SK-N-SH (cell line): Measurements from ENCODE around the gene AFF1. TPM values are rescaled to one million over a fixed set of nuclear protein-coding genes. Genes with fewer than 3 reads are reported as not detected.
A peak's percentile ranks its signal among the peaks of the same experiment; 100 is the strongest.

Experiments
- CTCF ChIA-PET: fragments of 300-600, 350-600 bp; formaldehyde crosslinking; extraction: SDS; loops from one replicate; lab custom pipeline; 2021; lab: Yijun Ruan, JAX
- POLR2A ChIA-PET: fragments of 350-600 bp; sonication (Branson Sonifier 250); formaldehyde crosslinking; extraction: SDS; loops from one replicate; lab custom pipeline; 2020; ENCODE audit warnings: antibody characterized with exemption, inconsistent platforms; lab: Yijun Ruan, JAX
- DNase-seq: peaks from one replicate; pipeline ENCODE4 v3.0.0; 2012
- H2AFZ ChIP-seq: fragments of 200-600 bp; sonication (generic); 2 replicates; pipeline ENCODE4 v1.8.1; 2016; ENCODE audit warnings: antibody characterized with exemption, mild to moderate bottlenecking, low read depth
- H3F3A ChIP-seq: fragments of 200-600 bp; sonication (generic); replicated peaks from 2 replicates; pipeline ENCODE3; 2016; ENCODE audit warnings: antibody characterized with exemption, mild to moderate bottlenecking; ENCODE audit not compliant: insufficient read depth
- H3K27ac ChIP-seq, 2 experiments: fragments of 200-500 bp in 1 of 2; fragments of 200-600 bp in 1 of 2; sonication (Bioruptor generic) in 1 of 2; sonication (generic), shearing (Covaris generic) in 1 of 2; 2 replicates each; pipeline versions ENCODE4 v1.5.1 to v1.6.1; 2014 to 2016; ENCODE audit warnings: low read depth in 2 of 2, inconsistent platforms in 1 of 2, low read length in 1 of 2, mild to moderate bottlenecking in 1 of 2, mixed read lengths in 1 of 2
- H3K27me3 ChIP-seq: fragments of 200-600 bp; sonication (generic), shearing (Covaris generic); 2 replicates; pipeline ENCODE4 v1.6.1; 2016; ENCODE audit warnings: mixed run types; ENCODE audit not compliant: insufficient read depth
- H3K36me3 ChIP-seq, 2 experiments: fragments of 200-500 bp in 1 of 2; fragments of 200-600 bp in 1 of 2; sonication (Bioruptor generic) in 1 of 2; sonication (generic) in 1 of 2; replicated peaks in 1 of 2; 2 replicates each; pipeline versions ENCODE3 to v1.5.1; 2014 to 2016; ENCODE audit warnings: low read length in 1 of 2, mild to moderate bottlenecking in 1 of 2; ENCODE audit not compliant: insufficient read depth in 2 of 2, control insufficient read depth in 1 of 2
- H3K4me1 ChIP-seq, 2 experiments: fragments of 200-500 bp in 1 of 2; fragments of 200-600 bp in 1 of 2; sonication (Bioruptor generic) in 1 of 2; sonication (generic), shearing (Covaris generic) in 1 of 2; 2 replicates each; pipeline versions ENCODE4 v1.5.1 to v1.6.1; 2014 to 2016; ENCODE audit warnings: low read depth in 1 of 2, low read length in 1 of 2, mixed run types in 1 of 2; ENCODE audit not compliant: insufficient read depth in 2 of 2, control insufficient read depth in 1 of 2
- H3K4me2 ChIP-seq: fragments of 200-600 bp; sonication (generic), shearing (Covaris generic); 2 replicates; pipeline ENCODE4 v1.6.1; 2017; ENCODE audit warnings: mixed run types
- H3K4me3 ChIP-seq, 2 experiments: fragments of 200-500 bp in 1 of 2; fragments of 200-600 bp in 1 of 2; sonication (Bioruptor generic) in 1 of 2; sonication (generic), shearing (Covaris generic) in 1 of 2; 2 replicates each; pipeline versions ENCODE4 v1.5.1 to v1.8.1; 2014 to 2016; ENCODE audit warnings: low read depth in 2 of 2, inconsistent platforms in 1 of 2, low read length in 1 of 2, mild to moderate bottlenecking in 1 of 2, mixed read lengths in 1 of 2, moderate library complexity in 1 of 2
- H3K79me2 ChIP-seq: fragments of 200-600 bp; sonication (generic); 2 replicates; pipeline ENCODE4 v1.8.1; 2017; ENCODE audit warnings: mild to moderate bottlenecking; ENCODE audit not compliant: insufficient read depth
- H3K9ac ChIP-seq: fragments of 200-600 bp; sonication (generic); 2 replicates; pipeline ENCODE4 v1.6.1; 2017; ENCODE audit warnings: mixed run types
- H3K9me2 ChIP-seq: fragments of 200-600 bp; sonication (generic); 2 replicates; pipeline ENCODE4 v1.6.1; 2017; ENCODE audit warnings: mixed run types
- H3K9me3 ChIP-seq: fragments of 200-600 bp; sonication (generic); 2 replicates; pipeline ENCODE4 v1.6.1; 2017; ENCODE audit warnings: mixed run types, mild to moderate bottlenecking, moderate library complexity
- H4K20me1 ChIP-seq: fragments of 200-600 bp; sonication (generic); 2 replicates; pipeline ENCODE4 v1.6.1; 2017; ENCODE audit warnings: mild to moderate bottlenecking, mixed run types; ENCODE audit not compliant: insufficient read depth
- CHD2 ChIP-seq: fragments of 150-350 bp; IDR thresholded peaks from 2 replicates; pipeline ENCODE4 v1.6.1; 2018; ENCODE audit warnings: low read length; ENCODE audit not compliant: partially characterized antibody
- ELF1 ChIP-seq: IDR thresholded peaks from 2 replicates; pipeline ENCODE4 v1.4.0; 2012
- EP300 ChIP-seq, 2 experiments: IDR thresholded peaks; 2 replicates each; pipeline versions ENCODE4 v1.4.0 to v1.6.1; 2012; ENCODE audit warnings: borderline replicate concordance in 1 of 2, low read depth in 1 of 2, low read length in 1 of 2
- EZH2phosphoT487 ChIP-seq: fragments of 200-600 bp; sonication (generic); IDR thresholded peaks from 2 replicates; pipeline ENCODE4 v1.6.1; 2017; ENCODE audit warnings: low read depth, mixed run types, mild to moderate bottlenecking, antibody characterized with exemption, moderate library complexity, borderline replicate concordance
- FOXJ3 ChIP-seq: sonication (generic); formaldehyde crosslinking; IDR thresholded peaks from 2 replicates; pipeline ENCODE4 v1.5.1; 2020; ENCODE audit warnings: mild to moderate bottlenecking, missing genetic modification reagents
- FOXM1 ChIP-seq: IDR thresholded peaks from 2 replicates; pipeline ENCODE4 v1.4.0; 2012; ENCODE audit warnings: low read depth, mild to moderate bottlenecking
- GABPA ChIP-seq: IDR thresholded peaks from 2 replicates; pipeline ENCODE4 v1.4.0; 2012; ENCODE audit warnings: low read depth, mild to moderate bottlenecking
- MXI1 ChIP-seq: IDR thresholded peaks from 2 replicates; pipeline ENCODE4 v1.6.1; 2012; ENCODE audit warnings: mild to moderate bottlenecking, low read depth, low read length, improper control_type of control experiment
- NFIC ChIP-seq: IDR thresholded peaks from 2 replicates; pipeline ENCODE4 v1.4.0; 2012; ENCODE audit warnings: borderline replicate concordance
- POLR2AphosphoS5 ChIP-seq: IDR thresholded peaks from 2 replicates; pipeline ENCODE4 v1.6.1; 2012; ENCODE audit warnings: low read depth, low read length
- RAD21 ChIP-seq: IDR thresholded peaks from 2 replicates; pipeline ENCODE4 v1.6.1; 2012; ENCODE audit warnings: mild to moderate bottlenecking, low read length
- RFX5 ChIP-seq: IDR thresholded peaks from 2 replicates; pipeline ENCODE4 v1.6.1; 2012; ENCODE audit warnings: mild to moderate bottlenecking, improper control_type of control experiment, low read length
- RXRA ChIP-seq: IDR thresholded peaks from 2 replicates; pipeline ENCODE4 v1.4.0; 2012; ENCODE audit warnings: low read depth, mild to moderate bottlenecking, borderline replicate concordance
- SIN3A ChIP-seq: IDR thresholded peaks from 2 replicates; pipeline ENCODE4 v1.6.1; 2012; ENCODE audit warnings: low read depth, mild to moderate bottlenecking, low read length, moderate library complexity, borderline replicate concordance
- TCF12 ChIP-seq: IDR thresholded peaks from 2 replicates; pipeline ENCODE4 v1.4.0; 2012
- WGBS: methylation state at CpG from one replicate; pipeline ENCODE4 v1.1.6; 2017; ENCODE audit warnings: low lambda C conversion rate; 5-methylcytosine and 5-hydroxymethylcytosine counted together
- polyA plus RNA-seq, 3 experiments: library from polyadenylated mRNA; depleted of rRNA; stranded (reverse); fragments of >200 nt; gene quantifications; 2 replicates each; pipeline ENCODE4 v1.2.3, GENCODE V29; 2012
- TF ChIP-seq, protein P1 (sequence below): fragments of 150-350 bp; IDR thresholded peaks from 2 replicates; pipeline ENCODE4 v1.6.1; 2016; ENCODE audit warnings: mild to moderate bottlenecking, low read depth, low read length
- TF ChIP-seq, protein P2 (sequence below): fragments of 200-600 bp; sonication (generic); IDR thresholded peaks from 2 replicates; pipeline ENCODE4 v1.6.1; 2017; ENCODE audit warnings: antibody characterized with exemption, mild to moderate bottlenecking, moderate library complexity
- TF ChIP-seq, protein P3 (sequence below): IDR thresholded peaks from 2 replicates; pipeline ENCODE4 v1.4.0; 2012; ENCODE audit warnings: low read depth, borderline replicate concordance
- TF ChIP-seq, protein P4 (sequence below): IDR thresholded peaks from 2 replicates; pipeline ENCODE4 v1.6.1; 2012; ENCODE audit warnings: mild to moderate bottlenecking, low read depth, low read length, moderate library complexity
- TF ChIP-seq, protein P5 (sequence below): IDR thresholded peaks from 2 replicates; pipeline ENCODE4 v1.4.0; 2012; ENCODE audit warnings: low read depth

Gene AFF1
- polyA plus RNA-seq, 1 of the 3 experiments (the other 2 are of a cell fraction): 2.7 TPM

DNA sequence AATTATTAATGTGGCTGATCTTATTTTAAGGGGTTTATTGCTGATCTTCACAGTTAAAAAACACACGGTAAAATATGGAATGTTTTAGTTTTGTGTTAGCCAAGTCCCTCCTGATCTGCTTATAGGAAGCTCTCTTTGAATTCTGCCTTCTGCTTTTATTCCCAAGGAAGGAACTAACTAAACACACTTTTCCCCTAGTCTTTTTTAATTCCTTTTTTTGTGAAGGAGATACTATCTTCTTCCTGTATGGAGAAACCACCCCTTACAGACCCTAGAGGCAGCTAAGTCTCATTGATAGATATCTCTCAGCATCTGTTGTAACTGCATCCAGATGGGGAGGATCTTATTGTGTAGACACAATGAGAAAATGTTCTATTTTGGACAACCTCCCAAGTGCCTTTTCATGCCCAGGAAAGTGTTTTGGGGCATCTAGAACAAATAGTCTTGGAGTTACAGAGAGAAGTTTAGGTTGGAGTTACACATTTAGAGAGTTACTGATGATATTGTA is 64.4 kb downstream of the AFF1 start:
- H3K4me2 ChIP-seq: no peak overlapping the region
- peak; percentile 41 for DNase-seq
- no peaks in the 10 kb centered on the region for H3K36me3 ChIP-seq
- H3K9me3 ChIP-seq: no peaks in the 10 kb centered on the region
- TF ChIP-seq FOXM1 (no peak), RFX5 (no peak), MXI1 (no peak), ELF1 (no peak), POLR2AphosphoS5 (no peak), SIN3A (no peak), RAD21 (no peak), FOXJ3 (CRISPR knock-in tag) (no peak), RXRA (no peak), EP300 (IDR thresholded peaks at IDR 0.05; ENCODE audit: borderline replicate concordance in 1 of 2, low read depth in 1 of 2, low read length in 1 of 2) (no peak), EZH2phosphoT487 (no peak), TCF12 (no peak), CHD2 (no peak), GABPA (no peak), NFIC (no peak)
- TF ChIP-seq, protein P1, sequence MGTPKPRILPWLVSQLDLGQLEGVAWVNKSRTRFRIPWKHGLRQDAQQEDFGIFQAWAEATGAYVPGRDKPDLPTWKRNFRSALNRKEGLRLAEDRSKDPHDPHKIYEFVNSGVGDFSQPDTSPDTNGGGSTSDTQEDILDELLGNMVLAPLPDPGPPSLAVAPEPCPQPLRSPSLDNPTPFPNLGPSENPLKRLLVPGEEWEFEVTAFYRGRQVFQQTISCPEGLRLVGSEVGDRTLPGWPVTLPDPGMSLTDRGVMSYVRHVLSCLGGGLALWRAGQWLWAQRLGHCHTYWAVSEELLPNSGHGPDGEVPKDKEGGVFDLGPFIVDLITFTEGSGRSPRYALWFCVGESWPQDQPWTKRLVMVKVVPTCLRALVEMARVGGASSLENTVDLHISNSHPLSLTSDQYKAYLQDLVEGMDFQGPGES: no peak
- TF ChIP-seq, protein P2, sequence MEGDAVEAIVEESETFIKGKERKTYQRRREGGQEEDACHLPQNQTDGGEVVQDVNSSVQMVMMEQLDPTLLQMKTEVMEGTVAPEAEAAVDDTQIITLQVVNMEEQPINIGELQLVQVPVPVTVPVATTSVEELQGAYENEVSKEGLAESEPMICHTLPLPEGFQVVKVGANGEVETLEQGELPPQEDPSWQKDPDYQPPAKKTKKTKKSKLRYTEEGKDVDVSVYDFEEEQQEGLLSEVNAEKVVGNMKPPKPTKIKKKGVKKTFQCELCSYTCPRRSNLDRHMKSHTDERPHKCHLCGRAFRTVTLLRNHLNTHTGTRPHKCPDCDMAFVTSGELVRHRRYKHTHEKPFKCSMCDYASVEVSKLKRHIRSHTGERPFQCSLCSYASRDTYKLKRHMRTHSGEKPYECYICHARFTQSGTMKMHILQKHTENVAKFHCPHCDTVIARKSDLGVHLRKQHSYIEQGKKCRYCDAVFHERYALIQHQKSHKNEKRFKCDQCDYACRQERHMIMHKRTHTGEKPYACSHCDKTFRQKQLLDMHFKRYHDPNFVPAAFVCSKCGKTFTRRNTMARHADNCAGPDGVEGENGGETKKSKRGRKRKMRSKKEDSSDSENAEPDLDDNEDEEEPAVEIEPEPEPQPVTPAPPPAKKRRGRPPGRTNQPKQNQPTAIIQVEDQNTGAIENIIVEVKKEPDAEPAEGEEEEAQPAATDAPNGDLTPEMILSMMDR: no peak
- TF ChIP-seq, protein P3, sequence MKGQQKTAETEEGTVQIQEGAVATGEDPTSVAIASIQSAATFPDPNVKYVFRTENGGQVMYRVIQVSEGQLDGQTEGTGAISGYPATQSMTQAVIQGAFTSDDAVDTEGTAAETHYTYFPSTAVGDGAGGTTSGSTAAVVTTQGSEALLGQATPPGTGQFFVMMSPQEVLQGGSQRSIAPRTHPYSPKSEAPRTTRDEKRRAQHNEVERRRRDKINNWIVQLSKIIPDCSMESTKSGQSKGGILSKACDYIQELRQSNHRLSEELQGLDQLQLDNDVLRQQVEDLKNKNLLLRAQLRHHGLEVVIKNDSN: no peak
- TF ChIP-seq, protein P4, sequence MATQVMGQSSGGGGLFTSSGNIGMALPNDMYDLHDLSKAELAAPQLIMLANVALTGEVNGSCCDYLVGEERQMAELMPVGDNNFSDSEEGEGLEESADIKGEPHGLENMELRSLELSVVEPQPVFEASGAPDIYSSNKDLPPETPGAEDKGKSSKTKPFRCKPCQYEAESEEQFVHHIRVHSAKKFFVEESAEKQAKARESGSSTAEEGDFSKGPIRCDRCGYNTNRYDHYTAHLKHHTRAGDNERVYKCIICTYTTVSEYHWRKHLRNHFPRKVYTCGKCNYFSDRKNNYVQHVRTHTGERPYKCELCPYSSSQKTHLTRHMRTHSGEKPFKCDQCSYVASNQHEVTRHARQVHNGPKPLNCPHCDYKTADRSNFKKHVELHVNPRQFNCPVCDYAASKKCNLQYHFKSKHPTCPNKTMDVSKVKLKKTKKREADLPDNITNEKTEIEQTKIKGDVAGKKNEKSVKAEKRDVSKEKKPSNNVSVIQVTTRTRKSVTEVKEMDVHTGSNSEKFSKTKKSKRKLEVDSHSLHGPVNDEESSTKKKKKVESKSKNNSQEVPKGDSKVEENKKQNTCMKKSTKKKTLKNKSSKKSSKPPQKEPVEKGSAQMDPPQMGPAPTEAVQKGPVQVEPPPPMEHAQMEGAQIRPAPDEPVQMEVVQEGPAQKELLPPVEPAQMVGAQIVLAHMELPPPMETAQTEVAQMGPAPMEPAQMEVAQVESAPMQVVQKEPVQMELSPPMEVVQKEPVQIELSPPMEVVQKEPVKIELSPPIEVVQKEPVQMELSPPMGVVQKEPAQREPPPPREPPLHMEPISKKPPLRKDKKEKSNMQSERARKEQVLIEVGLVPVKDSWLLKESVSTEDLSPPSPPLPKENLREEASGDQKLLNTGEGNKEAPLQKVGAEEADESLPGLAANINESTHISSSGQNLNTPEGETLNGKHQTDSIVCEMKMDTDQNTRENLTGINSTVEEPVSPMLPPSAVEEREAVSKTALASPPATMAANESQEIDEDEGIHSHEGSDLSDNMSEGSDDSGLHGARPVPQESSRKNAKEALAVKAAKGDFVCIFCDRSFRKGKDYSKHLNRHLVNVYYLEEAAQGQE: no peak
- TF ChIP-seq, protein P5, sequence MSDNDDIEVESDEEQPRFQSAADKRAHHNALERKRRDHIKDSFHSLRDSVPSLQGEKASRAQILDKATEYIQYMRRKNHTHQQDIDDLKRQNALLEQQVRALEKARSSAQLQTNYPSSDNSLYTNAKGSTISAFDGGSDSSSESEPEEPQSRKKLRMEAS: no peak
- H3K27ac ChIP-seq: peak overlapping the region in 1 of 2 experiments; percentile 7; a peak in 1 of 4 replicates
- CTCF ChIA-PET: interaction anchor here (1.2 kb wide), 2 partner anchors 19 to 77 kb away, joined by 3 to 4 read pairs; no protein-coding TSS in a partner anchor
- H3F3A ChIP-seq: peaks cover 9% of the 10 kb centered on the region
- no peak overlapping the region for H3K4me3 ChIP-seq
- H2AFZ ChIP-seq: no peak overlapping the region
- H3K9me2 ChIP-seq: no peaks in the 10 kb centered on the region
- 88% methylated on average over 1 of the region's 1 CpG for WGBS
- no peaks in the 10 kb centered on the region for H4K20me1 ChIP-seq
- no peaks in the 10 kb centered on the region for H3K27me3 ChIP-seq
- no peak overlapping the region for H3K9ac ChIP-seq
- peaks cover 0 to 20% of the 10 kb centered on the region in 2 experiments; a peak in 2 of 4 replicates for H3K4me1 ChIP-seq
- no peaks in the 10 kb centered on the region for H3K79me2 ChIP-seq
- POLR2A ChIA-PET: no interaction called here
